Adrenal gland (tissue), 12 donors: ENCODE results near the gene FAT4. TPM values are rescaled to one million over a fixed set of nuclear protein-coding genes. Genes with fewer than 3 reads are reported as not detected.

ENCODE experiments used
- DNase-seq, 7 donors: peaks; one replicate each; pipeline ENCODE4 v3.0.0-alpha.2; 2019 to 2020
- H3K27ac ChIP-seq, 5 donors: fragments of 200-600 bp; sonication (generic) in 4 of 5; 1 replicate in 3 of 5; 2 replicates in 2 of 5; pipeline versions ENCODE4 v1.5.1 to v1.8.0; 2016 to 2020; ENCODE audit warnings: mild to moderate bottlenecking in 1 of 5
- H3K27me3 ChIP-seq: fragments of 200-600 bp; 2 replicates; pipeline ENCODE4 v1.8.0; 2021
- H3K36me3 ChIP-seq, 2 donors: fragments of 200-600 bp; replicated peaks in 1 of 2; 1 replicate in 1 of 2; 2 replicates in 1 of 2; pipeline versions ENCODE4 v1.5.1 to v1.8.0; 2018 to 2022
- H3K4me1 ChIP-seq, 2 donors: fragments of 200-600 bp; replicated peaks in 1 of 2; 1 replicate in 1 of 2; 2 replicates in 1 of 2; pipeline versions ENCODE4 v1.5.1 to v1.8.0; 2018 to 2021
- H3K4me3 ChIP-seq, 4 donors: fragments of 200-600 bp; sonication (generic) in 3 of 4; one replicate each; pipeline ENCODE4 v1.5.1; 2016 to 2018
- H3K9me3 ChIP-seq, 3 donors: fragments of 200-600 bp; sonication (generic) in 1 of 3; replicated peaks in 1 of 3; 1 replicate in 2 of 3; 2 replicates in 1 of 3; pipeline versions ENCODE4 v1.5.1 to v1.8.0; 2016 to 2021
- CTCF ChIP-seq, 6 experiments: fragments of 450-650 bp in 4 of 6; fragments of 200-600 bp in 2 of 6; sonication (generic) in 1 of 6; IDR thresholded peaks; 1 replicate in 5 of 6; 2 replicates in 1 of 6; pipeline versions ENCODE4 v1.5.1 to v1.8.0; 2016 to 2021; ENCODE audit warnings: antibody characterized with exemption in 6 of 6, mild to moderate bottlenecking in 2 of 6, moderate library complexity in 1 of 6
- POLR2A ChIP-seq, 2 donors: fragments of 450-650 bp; IDR thresholded peaks; one replicate each; pipeline ENCODE4 v1.6.1; 2017; ENCODE audit warnings: antibody characterized with exemption in 2 of 2, mild to moderate bottlenecking in 2 of 2, moderate library complexity in 1 of 2
- WGBS, 4 donors: extraction: QIAGEN DNeasy Blood & Tissue Kit in 2 of 4; methylation state at CpG; one replicate each; pipeline versions ENCODE4 v1.1.5 to v1.1.7; 2013 to 2017; 5-methylcytosine and 5-hydroxymethylcytosine counted together
- intact Hi-C, 2 donors: fragments of 100-400 bp; cut with DNase I; formaldehyde crosslinking; loops; one replicate each; pipeline versions ENCODE4 v1.14.1 to v1.15.0; 2022 to 2023
- polyA plus RNA-seq, 3 donors: library from polyadenylated mRNA; stranded (reverse); fragments of 200-250 nt in 2 of 3; fragments of 350-450 nt in 1 of 3; fragmentation: Illumina TruSeq in 1 of 3; extraction: RNeasy Lipid Tissue Mini Kit (QIAGEN cat#74804) in 1 of 3; gene quantifications; one replicate each; pipeline ENCODE4 v1.2.3, GENCODE V29; 2013 to 2014
- total RNA-seq, 9 donors: library from RNA; depleted of rRNA in 4 of 9; stranded (reverse); fragments of >200 nt in 4 of 9; fragments of 120-200 nt in 1 of 9; fragmentation: NEBNext Ultra II Directional in 1 of 9; extraction: Animal tissue kit (Norgen Biotek cat#: 25700) in 1 of 9; gene quantifications; one replicate each; pipeline versions ENCODE4 v1.1.0 to v1.2.4, GENCODE V29; 2013 to 2023
- donor health status: healthy with polysubstance abuse.
- donor health status: Bipolar disorder and iron deficiency.
- donor health status: DM: yes; HTN: yes; CAD: no.
- donor health status: DM: no; HTN: no; CAD: no.
- donor health status: DM: no; HTN: no; CAD: no.
- donor health status: DM: yes; HTN: yes; CAD: no.

FAT4 gene
- total and polyA plus RNA-seq, 12 donors = 0.64 to 9.9 (median 4.6) TPM

- Histone ChIP-seq H3K4me3 (peak overlapping the region in 2 of 4 donors; percentile 29 to 96), H3K4me1 (peaks cover 0 to 15% of the 10 kb centered on the region in 2 donors), H3K27ac (peak overlapping the region in 2 of 5 donors; percentile 14 to 84), H3K27me3 (peaks cover 8% of the 10 kb centered on the region), H3K36me3 (no peaks in the 10 kb centered on the region), H3K9me3 (peaks cover 0 to 4% (median 0%) of the 10 kb centered on the region in 3 donors)
- DNase-seq = peak in 5 of 7 donors; percentile 5 to 68 (median 23)
- WGBS, 4 donors = 0 to 3% (median 1%) methylated on average over 3 to 66 of the region's 66 CpGs
- TF ChIP-seq POLR2A (IDR thresholded peaks at IDR 0.05) (no peak), CTCF (IDR thresholded peaks at IDR 0.05) (peak in 1 of 6 experiments; percentile 12)
- intact Hi-C loops = loop anchor here (10.0 kb wide), 1 partner anchor 428 kb away; no protein-coding TSS in a partner anchor
Measured at GRCh38 chr4:125316791-125317524, 2.2 kb downstream of the FAT4 start.

- peak; percentile 15 to 81 (median 28) for DNase-seq
- Histone ChIP-seq H3K27ac (peak overlapping the region in 2 of 5 donors; percentile 14 to 84), H3K4me3 (peak overlapping the region in 2 of 4 donors; percentile 29 to 96), H3K27me3 (peaks cover 8% of the 10 kb centered on the region), H3K36me3 (no peaks in the 10 kb centered on the region), H3K9me3 (peaks cover 0 to 4% (median 0%) of the 10 kb centered on the region in 3 donors), H3K4me1 (peaks cover 0 to 20% of the 10 kb centered on the region in 2 donors)
- intact Hi-C loops = loop anchor here (10.0 kb wide), 1 partner anchor 427 kb away; no protein-coding TSS in a partner anchor
- 4 to 20% (median 6%) methylated on average over 3 to 23 of the region's 23 CpGs for WGBS, 4 donors
- TF ChIP-seq POLR2A (IDR thresholded peaks at IDR 0.05) (no peak), CTCF (IDR thresholded peaks at IDR 0.05) (peak in 4 of 6 experiments; percentile 12 to 39 (median 27))
Measured at GRCh38 chr4:125317525-125317877, 2.7 kb downstream of the FAT4 start.

- H3K36me3 ChIP-seq = no peaks in the 10 kb centered on the region
- no peak overlapping the region for H3K4me3 ChIP-seq
- no peaks in the 10 kb centered on the region for H3K9me3 ChIP-seq
- DNase-seq = no peak
- H3K27ac ChIP-seq = no peak overlapping the region
- WGBS, 4 donors = 63 to 73% (median 63%) methylated on average over 2 of the region's 2 CpGs
- H3K4me1 ChIP-seq = peaks cover 0 to 24% of the 10 kb centered on the region in 2 donors
- intact Hi-C loops = loop anchor here (10.0 kb wide), 1 partner anchor 425 kb away; no protein-coding TSS in a partner anchor
- H3K27me3 ChIP-seq = peaks cover 8% of the 10 kb centered on the region
- TF ChIP-seq POLR2A (IDR thresholded peaks at IDR 0.05) (no peak), CTCF (IDR thresholded peaks at IDR 0.05) (no peak)
Measured at GRCh38 chr4:125319311-125319710, 4.6 kb downstream of the FAT4 start.

GRCh38 chr4:125321709-125322365, 7.1 kb downstream of the FAT4 start:
- TF ChIP-seq CTCF (IDR thresholded peaks at IDR 0.05) (no peak), POLR2A (IDR thresholded peaks at IDR 0.05) (no peak)
- intact Hi-C loops = no loop called here
- H3K27ac ChIP-seq = peak overlapping the region in 2 of 5 donors; percentile 6 to 58
- H3K4me1 ChIP-seq = peaks cover 0 to 17% of the 10 kb centered on the region in 2 donors
- no peaks in the 10 kb centered on the region for H3K9me3 ChIP-seq
- peaks cover 2% of the 10 kb centered on the region for H3K27me3 ChIP-seq
- no peaks in the 10 kb centered on the region for H3K36me3 ChIP-seq
- no peak overlapping the region for H3K4me3 ChIP-seq
- no peak for DNase-seq
